Fibroblast of skin of right quadriceps (primary cell): ENCODE measurements around the gene SH3RF3.

Experiments
- DNase-seq: peaks from one replicate; pipeline ENCODE4 v3.0.0-alpha.2; 2013

Gene SH3RF3

DNA sequence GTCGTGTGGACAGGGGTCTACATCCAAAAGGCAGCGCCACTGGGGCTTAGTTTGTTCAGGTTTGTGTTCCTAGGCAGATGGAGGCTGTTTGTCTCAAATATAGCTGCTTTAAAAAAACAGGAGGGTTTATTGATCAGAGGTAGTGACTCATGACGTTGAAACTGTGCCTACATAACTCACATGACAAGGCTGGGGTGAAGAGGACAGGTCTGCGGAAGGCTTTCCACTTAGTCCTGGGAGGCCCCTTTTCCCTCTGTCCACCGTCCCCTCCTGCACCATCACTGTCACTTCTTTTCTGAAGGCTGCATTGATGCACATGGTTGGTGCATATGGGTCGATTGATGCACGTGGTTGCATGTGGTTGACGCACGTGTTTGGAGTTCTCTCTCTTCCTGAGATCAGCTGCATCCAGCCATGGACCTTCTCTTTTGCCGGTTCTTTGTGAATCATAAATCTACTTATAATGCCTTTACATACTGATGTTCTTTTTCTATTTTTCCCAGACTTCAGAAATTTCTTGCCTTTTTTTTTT lies 10.9 kb downstream of the SH3RF3 start:
- no peak for DNase-seq

DNA sequence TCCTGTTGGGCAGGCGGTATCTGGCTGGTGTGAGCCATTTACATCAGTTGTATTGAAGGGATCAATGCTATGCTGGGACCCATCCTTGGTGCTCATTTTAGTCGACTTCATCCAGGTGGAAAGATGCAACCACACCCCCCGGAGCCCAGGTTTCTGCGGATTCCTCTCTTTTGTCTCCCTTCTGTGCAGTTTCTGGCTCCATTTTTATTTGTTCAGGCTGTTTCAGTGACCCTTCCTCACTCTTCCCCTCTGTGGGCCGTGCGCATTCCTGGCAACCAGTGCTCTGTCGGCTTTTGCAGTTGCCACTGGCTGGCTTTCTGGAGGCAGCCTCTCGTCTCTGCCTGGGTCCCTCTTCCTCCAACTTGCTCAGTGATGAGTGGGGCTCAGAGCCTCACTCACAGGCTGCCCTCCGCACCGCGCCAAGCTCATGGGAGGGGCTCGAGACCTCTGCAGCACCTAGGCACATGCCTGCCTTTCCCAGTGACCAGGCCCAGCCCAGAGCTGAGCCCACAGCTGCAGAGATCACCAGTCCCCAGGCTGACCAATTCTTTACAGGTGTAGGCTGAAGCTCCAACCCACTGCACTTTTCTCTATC lies 12.1 kb downstream of the SH3RF3 start:
- DNase-seq: no peak

DNA sequence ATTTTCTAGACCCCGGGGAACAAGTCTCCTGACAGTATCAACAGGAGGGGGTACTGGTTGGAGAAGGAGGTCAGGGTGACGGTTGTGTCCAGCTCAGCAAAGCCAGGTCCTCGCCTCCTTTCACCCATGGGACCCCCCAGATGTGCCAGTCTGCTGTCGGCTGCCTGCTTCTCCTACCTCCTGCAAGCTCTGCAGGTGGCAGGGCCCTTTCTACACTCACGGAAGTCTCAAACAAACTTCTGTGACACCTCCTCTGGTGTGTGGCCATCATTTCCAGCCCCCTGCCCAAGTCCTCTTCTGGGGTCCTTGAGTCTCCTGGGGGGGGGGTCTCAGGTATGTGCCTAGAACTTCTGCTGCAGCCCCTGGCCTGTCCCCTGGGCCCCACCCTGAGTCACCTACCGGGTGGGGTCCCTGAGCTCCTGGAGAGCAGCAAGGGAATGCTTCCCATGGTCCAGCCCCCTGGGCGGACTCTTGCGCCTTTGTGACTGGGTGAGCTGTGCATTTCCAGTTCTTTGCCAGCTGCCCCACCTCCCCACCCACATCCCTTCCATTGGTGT lies 12.8 kb downstream of the SH3RF3 start:
- DNase-seq: no peak

DNA sequence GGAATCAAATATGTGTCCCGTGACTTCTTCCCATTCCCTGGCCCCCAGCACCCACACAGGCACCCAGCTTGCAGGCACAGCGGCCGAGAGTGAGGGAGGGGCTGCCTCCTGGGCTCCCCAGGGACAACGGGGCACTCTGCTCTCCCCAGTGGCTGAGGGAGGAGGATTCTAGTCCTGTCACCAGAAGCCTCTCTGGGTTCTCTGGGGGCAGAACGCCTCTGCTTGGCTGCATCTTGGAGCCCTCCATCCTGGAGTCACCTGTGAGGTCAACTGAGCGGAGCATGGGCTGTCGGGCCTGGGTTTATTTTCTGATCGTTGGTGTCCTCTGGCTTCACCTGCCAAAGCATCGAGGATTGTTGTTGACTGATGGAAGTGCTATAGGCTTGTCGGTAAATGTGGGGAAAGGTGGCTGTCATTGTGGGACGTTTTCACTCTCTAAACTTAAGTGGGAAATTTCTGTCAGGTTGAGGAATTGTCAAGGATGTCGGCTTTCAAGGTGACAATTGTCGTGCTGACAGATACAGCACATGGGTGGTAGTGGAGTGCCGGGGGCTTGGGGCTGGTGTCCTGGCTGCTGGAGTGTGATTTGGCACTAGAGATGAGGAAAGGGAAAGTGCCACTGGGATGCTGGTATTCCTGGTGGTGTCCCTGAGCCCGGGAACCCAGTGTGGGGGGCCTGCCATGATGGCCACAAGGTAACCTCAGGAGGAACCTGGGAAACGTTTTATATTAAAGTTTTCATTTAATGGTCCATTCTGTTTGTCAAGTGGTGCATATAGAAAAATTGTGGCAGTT lies 13.6 kb downstream of the SH3RF3 start:
- DNase-seq: no peak

DNA sequence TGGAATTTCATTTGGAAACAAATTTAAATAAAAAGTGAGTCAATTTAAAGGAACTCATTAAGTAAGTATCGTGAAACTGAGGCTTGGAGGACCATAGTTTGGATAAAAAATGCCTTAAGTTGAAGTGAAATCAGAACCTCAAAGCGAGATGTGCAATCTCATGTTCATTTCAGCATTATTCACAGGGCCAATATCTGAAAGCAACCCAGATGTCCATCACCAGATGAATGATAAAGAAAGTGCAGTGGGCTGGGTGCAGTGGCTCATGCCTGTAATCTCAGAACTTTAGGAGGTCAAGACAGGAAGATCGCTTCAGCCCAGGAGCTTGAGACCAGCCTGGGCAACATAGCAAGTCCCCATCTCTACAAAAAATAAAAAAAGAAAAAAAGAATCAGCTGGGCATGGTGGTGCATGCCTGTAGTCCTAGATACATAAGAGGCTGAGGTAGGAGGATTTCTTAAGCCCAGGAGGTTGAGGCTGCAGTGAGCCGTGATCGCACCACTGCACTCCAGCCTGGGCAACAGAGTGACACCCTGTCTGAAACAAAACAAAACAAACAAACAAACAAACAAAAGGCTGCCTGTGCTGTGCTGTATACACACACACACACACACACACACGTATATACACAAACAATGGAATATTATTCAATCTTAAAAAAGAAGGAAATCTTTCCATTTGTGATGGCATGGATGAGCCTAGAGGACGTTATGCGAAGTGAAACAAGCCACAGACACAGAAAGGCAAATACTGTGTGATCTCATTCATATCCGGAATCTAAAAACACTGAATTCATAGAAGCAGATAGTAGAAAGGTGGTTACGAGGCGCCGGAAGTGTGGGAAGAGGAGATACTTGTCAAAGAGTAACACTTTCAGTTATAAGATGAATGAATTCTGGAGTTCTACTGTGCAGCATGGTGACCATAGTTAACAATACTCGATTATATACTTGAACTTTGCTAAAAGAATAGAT lies 14.5 kb downstream of the SH3RF3 start:
- DNase-seq: no peak

DNA sequence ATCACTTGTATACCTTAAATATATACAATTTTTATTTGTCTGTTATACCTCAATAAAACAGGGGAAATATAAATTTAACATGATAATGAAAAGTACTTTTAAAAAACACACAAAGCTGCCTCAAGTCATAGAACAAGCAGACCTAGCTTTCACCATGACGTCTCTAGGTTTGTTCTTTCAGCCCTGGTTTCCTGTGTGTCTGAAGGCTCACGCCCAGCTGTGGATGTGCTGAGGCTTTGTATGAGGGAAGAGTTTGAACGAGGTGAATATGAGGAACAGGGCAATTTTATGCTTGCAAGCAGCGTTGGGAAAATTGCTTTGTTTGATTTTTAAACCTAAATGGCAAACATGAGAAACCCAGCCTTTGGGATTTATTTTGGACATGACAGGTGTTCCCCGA lies 15.3 kb downstream of the SH3RF3 start:
- DNase-seq: no peak

DNA sequence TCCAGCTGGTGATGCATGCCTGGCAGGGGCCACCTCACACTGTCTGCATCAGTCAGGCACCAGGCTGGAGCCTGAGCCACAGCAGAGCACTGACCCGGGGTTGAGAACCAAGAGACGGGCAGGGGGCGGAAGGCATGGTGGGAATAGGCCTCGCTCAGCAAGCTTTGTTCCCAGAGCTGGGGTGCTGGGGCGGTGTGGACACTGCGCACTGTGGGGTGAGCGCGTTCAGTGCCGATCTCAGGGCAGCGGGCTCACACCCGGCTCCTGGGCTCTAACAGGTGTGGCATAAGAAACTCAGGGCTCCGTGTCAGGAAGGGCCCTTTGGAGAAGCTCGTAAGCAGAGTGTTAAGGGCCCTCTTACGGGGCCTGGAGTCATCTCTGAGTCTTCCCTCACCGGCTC lies 15.7 kb downstream of the SH3RF3 start:
- DNase-seq: no peak

DNA sequence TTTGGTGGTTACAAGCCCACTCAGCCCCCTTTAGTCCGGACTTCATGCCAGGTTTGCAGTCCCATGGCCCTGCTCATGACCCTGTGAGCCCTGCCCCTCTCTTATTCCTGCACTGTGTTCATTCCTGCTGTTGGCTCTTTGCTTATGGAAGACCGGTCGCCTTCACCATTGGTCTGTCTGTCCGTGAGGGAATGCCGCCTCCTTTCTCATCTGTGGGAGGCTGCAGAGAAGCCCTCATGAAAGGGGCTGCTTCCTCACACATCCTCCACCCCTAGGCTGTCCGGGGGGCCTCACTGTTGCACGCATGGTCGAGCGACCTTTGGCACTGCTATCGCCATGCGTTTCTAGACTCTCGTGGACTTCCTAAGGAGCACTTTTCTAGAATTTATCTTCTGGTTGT lies 16.3 kb downstream of the SH3RF3 start:
- DNase-seq: no peak

DNA sequence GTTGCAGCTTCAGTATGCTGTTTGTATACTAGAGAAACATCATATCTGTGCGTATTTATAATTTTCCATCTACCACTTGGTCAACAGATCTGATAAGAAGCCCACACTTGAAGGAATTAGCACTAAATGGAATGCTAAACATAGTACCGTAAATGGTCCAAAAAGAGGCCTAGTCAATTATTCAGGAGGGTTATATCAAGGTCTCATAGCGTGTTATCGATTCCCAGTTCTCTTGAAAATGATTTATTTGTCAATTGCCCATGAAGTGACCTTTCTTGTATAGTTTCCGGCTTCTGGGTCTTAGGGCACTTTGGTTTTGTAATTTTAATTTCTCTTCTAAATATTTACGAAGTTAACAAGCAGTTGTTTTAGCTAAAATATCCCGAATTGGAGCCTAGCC lies 18.4 kb downstream of the SH3RF3 start:
- no peak for DNase-seq

DNA sequence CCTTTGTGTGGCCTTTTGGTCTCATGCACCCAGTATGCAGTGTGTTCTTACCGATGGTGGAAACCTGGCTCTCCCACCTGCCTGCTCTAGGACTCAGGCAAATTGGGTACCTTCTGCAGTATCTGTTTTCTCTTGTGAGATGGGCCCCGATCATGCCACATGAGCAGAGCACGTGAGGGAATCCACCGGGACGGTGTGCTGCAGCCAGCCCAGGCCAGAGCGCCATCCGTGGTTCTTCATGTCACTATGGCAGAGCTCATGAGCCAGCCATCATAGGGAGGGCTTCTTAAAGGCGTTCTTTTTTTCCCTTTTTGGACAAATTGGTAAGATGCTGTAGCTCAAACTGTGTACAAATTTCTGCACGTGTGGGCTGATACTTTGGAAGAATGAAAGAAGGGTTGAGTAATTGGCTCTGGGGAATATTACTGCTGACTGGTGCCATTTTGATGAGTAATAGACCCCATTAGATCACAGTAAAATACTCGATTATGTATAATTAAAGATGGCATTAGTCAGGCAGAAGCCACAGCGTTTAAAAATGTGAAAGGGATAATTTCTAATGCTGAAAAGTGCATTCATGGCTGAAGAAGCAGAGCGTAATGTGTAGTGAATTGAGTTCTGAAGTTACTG lies 19.2 kb downstream of the SH3RF3 start:
- DNase-seq: peak; percentile 80

DNA sequence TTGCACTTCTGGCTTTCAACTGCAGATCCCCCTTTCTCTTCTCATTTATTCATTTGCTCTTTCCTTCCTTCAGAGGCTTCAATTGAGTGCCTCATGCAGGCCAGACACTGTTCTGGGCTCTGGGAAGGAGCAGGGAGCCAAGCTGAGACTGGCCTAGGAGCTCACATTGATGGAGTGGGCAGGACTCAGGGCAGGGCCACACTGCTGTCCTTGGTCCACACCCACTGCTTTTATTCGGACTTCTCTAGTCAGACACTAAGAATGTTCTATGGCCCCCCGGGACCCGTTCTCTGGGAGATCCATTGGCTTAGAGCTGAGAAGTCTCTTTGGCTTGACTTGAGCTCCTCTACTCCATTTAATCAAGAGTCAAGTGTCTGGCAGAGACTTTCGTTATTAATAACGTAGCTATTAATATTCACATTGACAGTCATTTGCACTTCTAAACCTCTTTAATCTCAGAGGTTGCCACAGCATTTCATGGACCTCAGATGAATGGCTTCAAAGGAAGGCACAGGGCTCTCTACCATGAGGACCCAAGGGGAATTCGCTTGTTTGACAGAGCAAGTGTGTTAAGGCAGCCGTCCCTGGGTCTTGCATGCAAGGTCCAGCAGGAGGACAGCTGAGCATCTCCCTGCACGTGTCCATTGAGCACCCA lies 20.1 kb downstream of the SH3RF3 start:
- no peak for DNase-seq

DNA sequence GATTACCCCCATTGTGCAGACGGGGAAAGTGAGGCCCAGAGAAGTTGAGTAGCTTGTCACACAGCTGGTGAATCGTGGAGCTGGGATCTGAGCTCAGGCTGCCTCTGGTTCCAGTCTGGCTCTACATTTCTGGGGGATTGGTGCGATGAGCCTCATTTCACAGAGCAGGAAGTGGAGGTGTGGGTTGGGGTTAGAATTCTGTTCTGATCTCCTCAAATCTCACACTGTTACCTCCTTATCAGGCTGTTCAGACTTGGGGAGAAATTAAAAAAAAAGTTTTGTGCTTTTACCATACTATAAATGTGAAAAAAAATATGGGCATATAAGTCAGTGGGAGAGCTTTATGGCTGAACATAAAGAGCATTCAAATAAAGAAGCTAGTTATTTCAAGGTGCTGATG lies 21.6 kb downstream of the SH3RF3 start:
- DNase-seq: no peak

DNA sequence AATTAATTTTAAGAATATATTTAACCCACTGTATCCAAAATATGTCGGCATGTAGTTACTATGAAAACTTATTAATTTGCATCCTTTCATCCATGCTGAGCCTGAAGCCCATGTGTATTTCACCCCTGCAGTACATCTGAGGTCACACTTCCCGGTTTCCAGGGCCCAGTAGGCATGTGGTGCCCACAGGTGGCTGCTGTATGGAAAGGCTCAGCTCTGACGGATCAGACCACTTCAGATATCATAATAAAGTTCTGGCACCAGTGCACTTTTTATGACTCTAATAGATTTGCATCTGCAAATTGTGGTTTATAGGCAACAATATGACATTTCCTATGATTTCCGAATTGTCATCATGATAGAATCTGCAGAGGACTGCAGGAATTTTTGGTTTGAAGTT lies 22.5 kb downstream of the SH3RF3 start:
- no peak for DNase-seq

DNA sequence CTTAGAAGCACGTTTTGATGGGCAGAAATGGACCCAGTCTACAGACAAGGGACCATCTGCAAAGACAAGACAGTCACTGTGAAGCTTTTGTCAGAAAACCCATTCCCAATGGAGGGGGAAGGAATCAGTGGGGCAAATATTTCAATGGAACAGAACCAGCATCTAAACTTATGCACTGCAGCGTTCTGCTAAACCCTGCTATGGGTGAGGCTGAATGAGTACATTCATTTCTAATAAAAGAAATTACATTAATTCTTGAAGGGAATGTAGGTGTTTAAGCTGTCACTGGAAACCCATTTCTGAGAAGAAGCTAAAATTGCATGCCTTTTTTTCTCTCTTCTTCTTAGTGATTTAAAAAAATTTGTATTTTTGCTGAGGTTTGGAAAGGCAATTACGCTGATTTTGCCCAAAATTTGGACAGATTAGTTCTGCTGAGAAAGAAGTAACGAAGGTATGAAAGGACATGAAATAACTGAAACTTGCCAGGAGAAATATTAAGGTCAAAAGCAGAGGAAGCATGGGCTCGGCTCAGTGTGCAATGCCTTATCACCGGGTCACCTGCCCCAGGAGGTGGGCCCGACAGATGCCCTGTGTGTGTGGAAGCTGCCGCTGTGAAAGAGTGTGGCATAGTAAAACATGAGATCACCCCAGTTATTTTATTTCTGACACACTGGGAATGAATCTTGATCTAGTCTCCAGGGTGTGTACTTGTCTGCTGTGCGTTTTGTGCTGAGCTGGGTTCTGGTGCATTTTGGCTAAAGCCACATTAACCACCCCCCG lies 24.2 kb downstream of the SH3RF3 start:
- DNase-seq: no peak

DNA sequence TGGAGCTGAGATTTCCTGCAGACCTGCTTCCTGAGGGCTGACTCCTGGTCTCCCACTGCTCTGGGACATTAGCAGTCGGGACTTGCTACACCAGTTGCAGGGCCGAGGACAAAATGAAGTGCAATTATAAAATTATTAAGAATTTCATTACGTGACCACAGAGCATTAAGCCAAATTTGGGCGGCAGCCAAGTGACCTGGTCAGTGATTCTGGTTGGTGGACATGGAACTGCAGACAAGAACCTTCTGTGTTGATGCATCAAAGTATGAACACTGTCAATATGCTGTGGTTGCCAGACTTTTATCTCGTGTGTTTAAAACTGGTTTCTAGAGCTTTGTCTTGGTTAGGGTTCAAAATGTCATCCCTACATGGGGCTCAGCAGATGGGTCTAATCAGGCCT lies 24.8 kb downstream of the SH3RF3 start:
- DNase-seq: no peak

DNA sequence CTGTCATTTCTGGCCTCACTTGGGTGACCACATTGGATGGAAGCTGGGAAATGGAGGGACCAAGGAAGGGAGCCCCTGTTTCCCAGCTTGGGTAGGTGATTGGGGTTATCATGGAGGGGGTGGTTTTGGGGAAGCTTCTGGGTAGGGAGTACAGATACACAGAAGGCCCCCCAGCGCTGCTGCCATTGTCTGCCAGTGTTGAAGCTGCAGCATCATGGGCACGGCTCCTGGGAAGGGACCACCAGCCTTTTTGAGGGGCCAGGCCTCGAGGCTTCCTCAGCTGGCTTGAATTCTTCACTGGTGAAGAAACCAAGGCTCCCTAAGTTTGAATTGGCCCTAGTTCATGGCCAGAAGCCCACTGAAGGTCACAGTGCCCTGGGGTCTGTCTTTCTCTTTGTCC lies 25.2 kb downstream of the SH3RF3 start:
- no peak for DNase-seq

DNA sequence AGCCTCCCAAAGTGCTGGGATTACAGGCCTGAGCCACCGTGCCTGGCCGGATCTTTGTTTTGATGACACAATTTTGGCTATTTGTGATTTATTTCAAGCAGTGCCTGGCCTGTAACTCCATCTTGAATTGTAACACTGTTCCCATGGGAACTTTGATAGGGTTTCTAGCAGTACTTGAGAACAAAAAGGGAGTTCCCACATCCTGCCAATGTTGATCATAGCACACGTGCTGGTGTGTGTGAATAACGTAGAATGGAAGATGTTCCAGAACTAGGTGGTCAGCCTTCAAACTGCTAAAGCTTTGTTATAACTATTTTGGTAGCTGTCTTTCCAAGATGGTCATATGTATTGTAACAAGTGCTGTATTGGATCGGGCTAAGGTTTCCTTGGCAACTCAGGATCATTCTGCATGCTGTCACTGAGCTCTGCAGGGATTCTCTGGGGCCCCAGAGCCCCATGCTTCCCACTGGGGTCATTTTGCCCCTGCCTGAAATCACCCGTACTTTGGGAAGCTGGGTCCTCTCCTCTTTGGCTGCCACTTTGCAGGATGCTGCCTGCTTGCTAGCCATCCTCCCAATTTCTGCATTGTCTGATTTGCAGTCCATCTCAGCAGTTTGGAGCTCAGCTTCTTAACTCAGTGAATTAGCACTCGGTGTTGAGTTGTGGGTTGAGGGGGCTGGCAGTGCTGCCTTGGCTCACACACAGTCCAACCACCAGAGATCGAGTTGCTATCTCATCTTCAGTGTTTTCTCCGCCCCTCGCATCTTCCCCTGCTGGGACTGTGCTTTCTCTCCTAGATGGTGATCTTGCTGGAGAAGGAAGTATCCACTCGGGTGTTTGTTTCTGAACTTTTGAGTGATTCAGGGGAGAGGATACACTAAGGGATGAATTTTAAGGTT lies 26.8 kb downstream of the SH3RF3 start:
- no peak for DNase-seq

DNA sequence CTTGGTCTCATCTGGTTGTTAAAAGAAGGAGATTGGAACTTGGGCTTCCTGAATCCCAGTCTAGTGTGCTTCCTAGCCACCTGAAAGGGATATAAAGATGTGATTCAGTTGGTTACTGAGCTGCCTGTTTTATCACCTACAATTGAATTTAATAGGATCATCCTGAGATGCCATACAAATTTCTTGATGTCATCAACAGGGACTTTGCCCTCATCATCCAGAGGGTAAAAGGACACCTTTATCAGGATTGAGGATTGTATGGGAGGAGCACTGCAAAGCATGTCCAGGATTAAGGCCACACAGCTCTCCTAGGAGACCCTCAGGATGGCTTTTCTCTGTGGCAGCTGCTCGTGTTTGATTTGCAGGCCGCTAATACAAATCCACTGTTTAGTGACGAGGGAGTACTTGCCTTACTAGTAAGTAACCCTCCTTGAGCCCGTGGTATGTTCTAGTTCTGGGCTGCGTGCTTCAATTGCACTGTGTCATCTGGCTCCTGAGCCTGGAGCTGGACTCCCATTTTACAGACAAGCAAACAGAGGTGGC lies 28.6 kb downstream of the SH3RF3 start:
- DNase-seq: no peak

DNA sequence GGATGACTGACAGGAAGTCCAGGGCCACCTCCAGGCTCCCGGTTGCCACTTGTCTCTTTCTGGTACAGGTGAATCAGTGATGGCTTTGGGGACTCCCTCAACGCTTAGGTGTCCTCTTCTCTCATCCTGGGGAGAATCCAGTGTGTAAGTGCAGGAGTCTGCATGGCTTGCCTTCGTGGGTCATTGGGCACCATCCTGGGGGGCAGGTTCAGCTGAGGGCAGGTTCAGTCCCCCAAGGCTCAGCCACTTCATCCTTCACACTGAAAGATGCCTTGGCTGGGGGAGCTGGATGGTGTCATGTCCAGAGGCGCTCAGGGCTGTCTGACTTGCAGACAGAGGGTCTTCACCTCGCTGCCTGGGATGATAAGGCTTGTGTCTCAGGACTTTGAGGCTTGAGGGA lies 29.2 kb downstream of the SH3RF3 start:
- no peak for DNase-seq

DNA sequence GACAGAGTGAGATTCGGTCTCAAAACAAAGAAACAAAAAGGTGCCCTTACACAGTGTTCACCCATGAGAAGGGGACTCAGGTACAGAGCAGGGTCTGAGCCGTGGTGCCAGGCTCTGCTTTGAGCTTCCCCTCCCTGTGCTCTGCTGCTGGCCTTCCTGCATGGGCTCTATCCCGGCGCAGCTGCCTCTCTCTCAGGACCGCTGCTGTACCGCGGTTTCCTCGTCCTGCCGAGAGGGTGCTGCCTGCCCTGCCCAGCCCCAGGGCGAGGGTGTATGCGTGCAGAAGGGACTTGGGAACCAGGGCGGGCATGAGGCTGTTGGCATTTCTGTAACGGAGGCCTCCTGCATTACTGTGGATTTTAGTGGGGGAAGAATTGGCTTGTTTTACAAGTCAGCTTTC lies 30.1 kb downstream of the SH3RF3 start:
- DNase-seq: no peak
